ENCODE results near the gene MEIS2.

GRCh38 chr15:37016231-37016630 is 84.1 kb downstream of the MEIS2 start:
- TF ChIP-seq CTCF (IDR thresholded peaks at IDR 0.05; ENCODE audit: insufficient read depth, low read depth, low read length) (no peak), EZH2 (IDR thresholded peaks at IDR 0.05; ENCODE audit: insufficient read depth, low read length) (no peak)

Measured in astrocyte (in vitro differentiated cells and primary cell).